Posterior cingulate gyrus (tissue), 11 donors: ENCODE data around the gene PIN4.
"Not testable (repeated sequence)": the region's sequence is repeated elsewhere in the genome, so short reads cannot be mapped to it uniquely, and the experiment has no call there.

Experiments
- DNase-seq, 10 donors: peaks; one replicate each; pipeline versions ENCODE4 v3.0.0 to v3.0.0-alpha.2; 2020 to 2021; ENCODE audit warnings: mixed read lengths in 3 of 10
- intact Hi-C: fragments of 100-400 bp; cut with DNase I; formaldehyde crosslinking; loops from one replicate; pipeline ENCODE4 v1.15.1; 2023

Gene PIN4

GRCh38 chrX:72182924-72183323 lies 1.4 kb downstream of the PIN4 start:
- intact Hi-C loops, result loop anchor here (5.0 kb wide), 1 partner anchor 51 kb away; the partner anchor contains the start of gene RTL5
- DNase-seq, result no peak

GRCh38 chrX:72201836-72202536 lies 20.4 kb downstream of the PIN4 start:
- intact Hi-C loops, result no loop called here

GRCh38 chrX:72202792-72203401 lies 21.3 kb downstream of the PIN4 start:
- intact Hi-C loops, result no loop called here
- no peak for DNase-seq

More at GRCh38 chrX:72201836-72202536, 20.4 kb downstream of the PIN4 start:
- DNase-seq, result no peak

GRCh38 chrX:72203421-72203820 lies 21.9 kb downstream of the PIN4 start:
- intact Hi-C loops, result no loop called here
- no peak for DNase-seq

- DNase-seq, result no peak
- intact Hi-C loops, result no loop called here
Observed at GRCh38 chrX:72205706-72206105, 24.1 kb downstream of the PIN4 start.

GRCh38 chrX:72207366-72207765 lies 25.8 kb downstream of the PIN4 start:
- intact Hi-C loops, result no loop called here

GRCh38 chrX:72208126-72208800 lies 26.7 kb downstream of the PIN4 start:
- DNase-seq, result no peak
- intact Hi-C loops, result no loop called here

More at GRCh38 chrX:72207366-72207765, 25.8 kb downstream of the PIN4 start:
- no peak for DNase-seq

GRCh38 chrX:72216973-72217372 lies 35.4 kb downstream of the PIN4 start:
- DNase-seq, result no peak
- intact Hi-C loops, result no loop called here

- DNase-seq, intact Hi-C loops: not testable (repeated sequence)
Observed at GRCh38 chrX:72220375-72220774, 38.8 kb downstream of the PIN4 start.

GRCh38 chrX:72230290-72230689 lies 48.7 kb downstream of the PIN4 start:
- DNase-seq, result no peak

GRCh38 chrX:72236841-72237240 lies 55.3 kb downstream of the PIN4 start:
- intact Hi-C loops, result no loop called here
- no peak for DNase-seq

More at GRCh38 chrX:72230290-72230689, 48.7 kb downstream of the PIN4 start:
- intact Hi-C loops, result no loop called here

- intact Hi-C loops, result no loop called here
- no peak for DNase-seq
Observed at GRCh38 chrX:72238183-72238582, 56.6 kb downstream of the PIN4 start.

GRCh38 chrX:72238721-72239475 lies 57.3 kb downstream of the PIN4 start, which contains the start of gene ERCC6L:
Gene ERCC6L (minus strand): TSS chrX:72239027. CDS start chrX:72238911, 116 bp downstream.
- intact Hi-C loops, result no loop called here
- DNase-seq, result peak; percentile 77 to 98 (median 85)

- DNase-seq, result no peak
- intact Hi-C loops, result loop anchor here (10.0 kb wide), 1 partner anchor 304 kb away; no protein-coding TSS in a partner anchor
Observed at GRCh38 chrX:72240976-72241375, 59.4 kb downstream of the PIN4 start.

GRCh38 chrX:72243472-72243871 lies 61.9 kb downstream of the PIN4 start:
- no peak for DNase-seq
- intact Hi-C loops, result loop anchor here (10.0 kb wide), 1 partner anchor 301 kb away; no protein-coding TSS in a partner anchor

GRCh38 chrX:72245461-72246089 lies 64.0 kb downstream of the PIN4 start:
- intact Hi-C loops, result loop anchor here (10.0 kb wide), 1 partner anchor 299 kb away; no protein-coding TSS in a partner anchor
- DNase-seq, result peak in 6 of 10 donors; percentile 41 to 85 (median 48)

- DNase-seq, result no peak
- intact Hi-C loops, result loop anchor here (10.0 kb wide), 1 partner anchor 297 kb away; no protein-coding TSS in a partner anchor
Observed at GRCh38 chrX:72247206-72247942, 65.8 kb downstream of the PIN4 start.
